PC-3 (cell line): Measurements from ENCODE around the gene WDR86. TPM values are rescaled to one million over a fixed set of nuclear protein-coding genes. Genes with fewer than 3 reads are reported as not detected.

ENCODE experiments used
- ATAC-seq: fragments of 200-7000 bp; cut with Tn5 transposase; 2 replicates; pipeline ENCODE4 v1.9.1; 2020; ENCODE audit warnings: mild to moderate bottlenecking, moderate library complexity
- BruUV-seq: library from RNA; stranded (reverse); fragments of 400-500 nt; replicated peaks from 2 replicates; lab custom pipeline; 2021; lab: Mats Ljungman, UMichigan
- CTCF ChIA-PET: fragments of 300-600 bp; sonication (Branson Sonifier 250); formaldehyde crosslinking; loops from one replicate; lab custom pipeline; 2022; ENCODE audit warnings: antibody characterized with exemption; lab: Charles Lee
- POLR2A ChIA-PET: fragments of 300-600 bp; sonication (Branson Sonifier 250); formaldehyde crosslinking; loops from one replicate; lab custom pipeline; 2022; ENCODE audit warnings: antibody characterized with exemption; ENCODE audit not compliant: unreplicated experiment; lab: Charles Lee
- DNase-seq: peaks from one replicate; pipeline ENCODE4 v3.0.0-alpha.2; 2015
- H2AFZ ChIP-seq: fragments of 300-600 bp; sonication (generic); 2 replicates; pipeline ENCODE4 v1.6.0; 2016; ENCODE audit warnings: antibody characterized with exemption, low read length
- H3F3A ChIP-seq: fragments of 300-600 bp; sonication (generic); one replicate; pipeline ENCODE4 v1.6.0; 2017; ENCODE audit warnings: antibody characterized with exemption, low read length, control low read depth, mild to moderate bottlenecking; ENCODE audit not compliant: unreplicated experiment
- H3K27ac ChIP-seq: fragments of 300-600 bp; sonication (generic); 2 replicates; pipeline ENCODE4 v1.5.1; 2016; ENCODE audit warnings: mild to moderate bottlenecking, low read length
- H3K27me3 ChIP-seq: fragments of 300-600 bp; sonication (generic); 2 replicates; pipeline ENCODE4 v1.6.1; 2016; ENCODE audit warnings: low read length, mixed read lengths
- H3K36me3 ChIP-seq: fragments of 300-600 bp; sonication (generic); 2 replicates; pipeline ENCODE4 v1.6.1; 2016; ENCODE audit warnings: low read depth, mixed run types, low read length, mixed read lengths
- H3K4me1 ChIP-seq: fragments of 300-600 bp; sonication (generic); 2 replicates; pipeline ENCODE4 v1.5.1; 2016; ENCODE audit warnings: low read length; ENCODE audit not compliant: insufficient read depth
- H3K4me2 ChIP-seq: fragments of 300-600 bp; sonication (generic); 2 replicates; pipeline ENCODE4 v1.6.0; 2016; ENCODE audit warnings: low read length
- H3K4me3 ChIP-seq: fragments of 300-600 bp; sonication (generic); 2 replicates; pipeline ENCODE4 v1.5.1; 2016; ENCODE audit warnings: mild to moderate bottlenecking, low read length, mixed read lengths
- H3K79me2 ChIP-seq: fragments of 300-600 bp; sonication (generic); 2 replicates; pipeline ENCODE4 v1.6.1; 2017; ENCODE audit warnings: low read length, mixed read lengths
- H3K9ac ChIP-seq: fragments of 300-600 bp; sonication (generic); 2 replicates; pipeline ENCODE4 v1.6.0; 2016; ENCODE audit warnings: mild to moderate bottlenecking, low read length
- H3K9me2 ChIP-seq: fragments of 300-600 bp; sonication (generic); replicated peaks from 2 replicates; pipeline ENCODE4 v1.6.1; 2016; ENCODE audit warnings: mixed run types, low read length, mixed read lengths
- H3K9me3 ChIP-seq: fragments of 300-600 bp; sonication (generic); 2 replicates; pipeline ENCODE4 v1.6.1; 2016; ENCODE audit warnings: low read length, mixed read lengths
- H4K20me1 ChIP-seq: fragments of 300-600 bp; sonication (generic); 2 replicates; pipeline ENCODE4 v1.6.1; 2016; ENCODE audit warnings: low read length, mixed read lengths
- EZH2 ChIP-seq: fragments of 300-600 bp; sonication (generic); IDR thresholded peaks from one replicate; pipeline ENCODE4 v1.6.1; 2017; ENCODE audit warnings: antibody characterized with exemption, mild to moderate bottlenecking, low read length; ENCODE audit not compliant: unreplicated experiment
- EZH2phosphoT487 ChIP-seq: fragments of 300-600 bp; sonication (generic); IDR thresholded peaks from 2 replicates; pipeline ENCODE4 v1.6.1; 2018; ENCODE audit warnings: mild to moderate bottlenecking, antibody characterized with exemption, low read length, borderline replicate concordance
- intact Hi-C: fragments of 100-400 bp; cut with micrococcal nuclease; formaldehyde crosslinking; loops from 2 replicates; pipeline ENCODE4 v1.9.0; 2023
- total RNA-seq: library from RNA; depleted of rRNA; stranded (reverse); fragments of >200 nt; gene quantifications from 2 replicates; pipeline ENCODE4 v1.2.3, GENCODE V29; 2014
- TF ChIP-seq, protein P1 (sequence below): fragments of 300-600 bp; sonication (generic); conservative IDR thresholded peaks from 2 replicates; pipeline ENCODE4 v1.5.1; 2017; ENCODE audit warnings: antibody characterized with exemption, low read depth, mild to moderate bottlenecking, low read length

WDR86 gene
- total RNA-seq, 1 experiment from 2014 or later, result not detected

DNA sequence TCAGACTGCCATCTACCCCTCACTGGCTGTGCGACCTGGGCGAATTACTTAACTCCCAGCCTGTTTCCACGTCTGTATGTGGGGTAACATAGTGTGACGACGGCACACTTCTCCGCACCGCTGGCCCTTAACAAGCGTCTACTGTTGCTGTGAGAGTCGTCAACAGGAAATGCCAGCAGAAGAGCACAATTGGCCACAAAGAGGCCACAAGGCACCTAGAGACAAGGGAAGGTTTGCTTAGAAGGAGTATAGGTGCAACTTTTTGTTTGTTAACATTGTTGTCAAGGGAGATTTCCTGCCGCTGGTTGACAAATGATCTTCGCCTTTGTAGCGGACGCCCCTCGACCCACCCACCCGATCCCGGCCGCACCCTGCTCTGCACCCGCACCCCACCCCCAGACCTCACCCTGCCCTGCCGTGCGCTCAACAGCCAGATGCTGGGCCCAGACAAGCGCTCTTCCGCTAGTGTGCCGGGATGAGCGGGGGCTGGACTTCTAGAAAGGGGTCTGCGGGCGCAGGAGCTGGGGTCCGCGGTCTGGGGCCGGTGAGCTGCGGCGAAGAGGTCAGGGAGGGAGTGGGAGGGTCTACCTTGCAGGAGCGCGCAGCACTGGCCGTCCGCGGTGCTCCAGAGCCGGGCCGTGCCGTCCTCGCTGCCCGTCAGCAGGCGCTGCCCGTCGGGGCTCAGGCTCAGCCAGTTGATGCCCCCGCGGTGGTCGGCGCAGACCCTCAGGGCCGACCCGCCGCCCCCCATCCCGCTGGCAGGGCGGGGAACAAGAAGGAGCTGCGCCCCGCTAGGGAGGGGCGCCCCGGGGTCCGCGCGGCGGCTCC lies 785 bp downstream of the WDR86 start:
- Histone ChIP-seq H3K36me3 (no peaks in the 10 kb centered on the region), H3K79me2 (no peaks in the 10 kb centered on the region), H3K4me2 (no peak overlapping the region), H3K4me1 (no peaks in the 10 kb centered on the region), H3K9ac (no peak overlapping the region), H3K27me3 (peaks cover 13% of the 10 kb centered on the region), H3K27ac (no peak overlapping the region), H3F3A (no peaks in the 10 kb centered on the region), H4K20me1 (no peaks in the 10 kb centered on the region), H3K9me2 (no peaks in the 10 kb centered on the region), H3K4me3 (no peak overlapping the region), H2AFZ (no peak overlapping the region), H3K9me3 (no peaks in the 10 kb centered on the region)
- ATAC-seq, result no peak; the same call in 1 of the 2 replicates
- CTCF ChIA-PET, result no interaction called here
- TF ChIP-seq EZH2phosphoT487, result no peak
- intact Hi-C loops, result no loop called here
- POLR2A ChIA-PET, result no interaction called here
- no TSS peak for BruUV-seq
- DNase-seq, result no peak

DNA sequence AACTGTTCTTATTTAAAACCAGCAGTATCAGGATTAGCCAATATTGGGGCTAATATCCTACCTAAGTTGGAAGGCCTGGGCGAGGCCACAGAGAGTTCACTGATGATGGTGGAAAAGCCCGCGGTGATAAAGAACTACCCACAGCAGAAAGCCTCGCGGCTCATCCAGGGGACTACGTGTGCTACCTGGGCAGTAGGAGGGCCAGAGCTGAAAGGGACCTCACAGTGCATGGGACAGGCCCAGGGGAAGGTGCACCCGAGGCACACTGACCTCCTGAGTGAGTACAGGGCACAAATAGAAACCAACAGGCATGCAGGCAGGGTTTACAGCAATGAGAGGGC lies 1.4 kb downstream of the WDR86 start:
- POLR2A ChIA-PET, result no interaction called here
- H3K27me3 ChIP-seq, result peaks cover 10% of the 10 kb centered on the region
- ATAC-seq, result no peak

DNA sequence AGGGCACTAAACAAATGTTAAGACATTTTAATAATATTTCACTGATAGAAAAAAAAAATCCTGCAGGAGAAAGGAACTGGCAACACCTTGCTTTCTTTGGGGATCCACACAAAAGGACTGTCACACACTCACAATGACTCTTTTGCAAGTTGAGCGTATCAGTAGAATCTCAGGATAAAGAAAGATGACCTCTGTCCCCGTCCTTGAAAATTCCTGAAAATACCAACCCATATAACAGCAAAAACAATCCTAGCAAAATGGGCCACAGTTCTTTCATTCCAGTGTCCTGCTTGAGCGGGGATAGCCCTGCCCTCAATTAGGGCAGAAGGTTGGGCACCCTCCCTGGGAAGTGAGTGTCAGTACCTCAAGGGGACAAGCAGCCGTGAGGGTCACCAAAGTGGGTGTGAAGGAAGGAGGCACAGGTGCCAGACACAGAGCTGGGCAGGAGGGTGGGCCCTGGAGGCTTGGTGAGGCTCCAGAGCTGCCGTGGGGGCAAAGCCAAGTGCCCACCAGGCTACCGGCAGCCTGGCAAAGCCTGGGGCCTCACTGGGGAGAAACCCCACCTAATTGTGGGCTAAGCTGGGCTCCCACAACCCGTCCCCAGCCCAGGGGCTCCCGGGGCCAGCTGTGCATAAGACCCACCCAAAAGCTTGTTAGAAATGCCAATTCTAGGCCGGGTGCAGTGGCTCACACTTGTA lies 2.8 kb downstream of the WDR86 start:
- H3K4me2 ChIP-seq, result no peak overlapping the region
- H3K79me2 ChIP-seq, result no peaks in the 10 kb centered on the region
- H2AFZ ChIP-seq, result no peak overlapping the region
- DNase-seq, result no peak
- H3F3A ChIP-seq, result no peaks in the 10 kb centered on the region
- 0 out of 2 replicates have a peak, but pooled peaks cover 3% of the 10 kb centered on the region for H3K27me3 ChIP-seq
- ChIA-PET CTCF (no interaction called here), POLR2A (no interaction called here)
- no peak overlapping the region for H3K9ac ChIP-seq
- H3K4me1 ChIP-seq, result no peaks in the 10 kb centered on the region
- H4K20me1 ChIP-seq, result no peaks in the 10 kb centered on the region
- no peak for ATAC-seq
- TF ChIP-seq EZH2 (no peak), EZH2phosphoT487 (no peak)
- TF ChIP-seq, protein P1, sequence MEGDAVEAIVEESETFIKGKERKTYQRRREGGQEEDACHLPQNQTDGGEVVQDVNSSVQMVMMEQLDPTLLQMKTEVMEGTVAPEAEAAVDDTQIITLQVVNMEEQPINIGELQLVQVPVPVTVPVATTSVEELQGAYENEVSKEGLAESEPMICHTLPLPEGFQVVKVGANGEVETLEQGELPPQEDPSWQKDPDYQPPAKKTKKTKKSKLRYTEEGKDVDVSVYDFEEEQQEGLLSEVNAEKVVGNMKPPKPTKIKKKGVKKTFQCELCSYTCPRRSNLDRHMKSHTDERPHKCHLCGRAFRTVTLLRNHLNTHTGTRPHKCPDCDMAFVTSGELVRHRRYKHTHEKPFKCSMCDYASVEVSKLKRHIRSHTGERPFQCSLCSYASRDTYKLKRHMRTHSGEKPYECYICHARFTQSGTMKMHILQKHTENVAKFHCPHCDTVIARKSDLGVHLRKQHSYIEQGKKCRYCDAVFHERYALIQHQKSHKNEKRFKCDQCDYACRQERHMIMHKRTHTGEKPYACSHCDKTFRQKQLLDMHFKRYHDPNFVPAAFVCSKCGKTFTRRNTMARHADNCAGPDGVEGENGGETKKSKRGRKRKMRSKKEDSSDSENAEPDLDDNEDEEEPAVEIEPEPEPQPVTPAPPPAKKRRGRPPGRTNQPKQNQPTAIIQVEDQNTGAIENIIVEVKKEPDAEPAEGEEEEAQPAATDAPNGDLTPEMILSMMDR, result no peak
- no peaks in the 10 kb centered on the region for H3K9me2 ChIP-seq
- intact Hi-C loops, result no loop called here
- H3K27ac ChIP-seq, result no peak overlapping the region
- no peaks in the 10 kb centered on the region for H3K36me3 ChIP-seq
- no peaks in the 10 kb centered on the region for H3K9me3 ChIP-seq
- H3K4me3 ChIP-seq, result no peak overlapping the region
- BruUV-seq, result no TSS peak

More for the DNA sequence above, 1.4 kb downstream of the WDR86 start:
- intact Hi-C loops, result no loop called here
- no peak overlapping the region for H3K27ac ChIP-seq
- H3K9me2 ChIP-seq, result no peaks in the 10 kb centered on the region
- BruUV-seq, result no TSS peak
- H3K4me1 ChIP-seq, result no peaks in the 10 kb centered on the region
- H4K20me1 ChIP-seq, result no peaks in the 10 kb centered on the region
- no peaks in the 10 kb centered on the region for H3K9me3 ChIP-seq
- CTCF ChIA-PET, result no interaction called here
- no peaks in the 10 kb centered on the region for H3K79me2 ChIP-seq
- no peak overlapping the region for H2AFZ ChIP-seq
- H3K4me3 ChIP-seq, result no peak overlapping the region
- DNase-seq, result no peak
- H3K36me3 ChIP-seq, result no peaks in the 10 kb centered on the region
- TF ChIP-seq EZH2phosphoT487, result no peak
- TF ChIP-seq EZH2, result no peak
- TF ChIP-seq, protein P1, result no peak
- H3K9ac ChIP-seq, result no peak overlapping the region
- H3K4me2 ChIP-seq, result no peak overlapping the region
- no peaks in the 10 kb centered on the region for H3F3A ChIP-seq
